Suprapubic skin (tissue), 4 donors: ENCODE results near the gene TMEM62. TPM values are rescaled to one million over a fixed set of nuclear protein-coding genes. Genes with fewer than 3 reads are reported as not detected.

ENCODE experiments used
- DNase-seq, 2 donors: peaks; one replicate each; pipeline ENCODE4 v3.0.0-alpha.2; 2019; ENCODE audit warnings: low spot score in 2 of 2
- H3K27ac ChIP-seq: fragments of 200-600 bp; sonication (generic); one replicate; pipeline ENCODE4 v1.5.1; 2019
- H3K27me3 ChIP-seq: fragments of 200-600 bp; sonication (generic); one replicate; pipeline ENCODE4 v1.5.1; 2019
- H3K36me3 ChIP-seq: fragments of 200-600 bp; sonication (generic); one replicate; pipeline ENCODE4 v1.5.1; 2019
- H3K4me1 ChIP-seq: fragments of 200-600 bp; sonication (generic); one replicate; pipeline ENCODE4 v1.5.1; 2019
- H3K4me3 ChIP-seq: fragments of 200-600 bp; sonication (generic); one replicate; pipeline ENCODE4 v1.5.1; 2019; ENCODE audit warnings: mild to moderate bottlenecking
- H3K9me3 ChIP-seq: fragments of 200-600 bp; sonication (generic); one replicate; pipeline ENCODE4 v1.5.1; 2019
- CTCF ChIP-seq, 2 donors: fragments of 200-600 bp in 1 of 2; fragments of 450-650 bp in 1 of 2; sonication (generic) in 1 of 2; IDR thresholded peaks; one replicate each; pipeline ENCODE4 v1.5.1; 2016 to 2019; ENCODE audit warnings: antibody characterized with exemption in 2 of 2, mild to moderate bottlenecking in 1 of 2, moderate library complexity in 1 of 2
- EP300 ChIP-seq: sonication (generic); formaldehyde crosslinking; IDR thresholded peaks from one replicate; pipeline ENCODE4 v1.6.1; 2017; ENCODE audit warnings: antibody characterized with exemption
- POLR2A ChIP-seq, 2 donors: fragments of 450-650 bp; IDR thresholded peaks; one replicate each; pipeline ENCODE4 v1.6.1; 2017; ENCODE audit warnings: antibody characterized with exemption in 2 of 2, mild to moderate bottlenecking in 2 of 2, moderate library complexity in 2 of 2
- POLR2AphosphoS5 ChIP-seq, 3 donors: sonication (generic); formaldehyde crosslinking; IDR thresholded peaks; one replicate each; pipeline ENCODE4 v1.6.1; 2017; ENCODE audit warnings: antibody characterized with exemption in 3 of 3
- whole genome bisulfite sequencing: methylation state at CpG from one replicate; pipeline ENCODE4 v1.1.5; 2018; 5-methylcytosine and 5-hydroxymethylcytosine counted together
- total RNA-seq, 4 donors: library from RNA; depleted of rRNA; stranded (reverse); fragments of >200 nt; gene quantifications; one replicate each; pipeline ENCODE4 v1.1.0, GENCODE V29; 2016

TMEM62 gene
- total RNA-seq, 4 donors from 2014 or later, result 12.5 to 31.3 (median 20.3) TPM

GRCh38 chr15:43198992-43199391, 65.6 kb downstream of the TMEM62 start:
- Histone ChIP-seq H3K4me1 (peaks cover 2% of the 10 kb centered on the region), H3K4me3 (no peak overlapping the region), H3K27me3 (no peaks in the 10 kb centered on the region), H3K36me3 (peaks cover 44% of the 10 kb centered on the region), H3K9me3 (peaks cover 4% of the 10 kb centered on the region), H3K27ac (no peak overlapping the region)
- no CpG with 5 or more reads among the region's 3 CpGs for WGBS
- TF ChIP-seq CTCF (IDR thresholded peaks at IDR 0.05), result no peak
- TF ChIP-seq POLR2AphosphoS5 (IDR thresholded peaks at IDR 0.05), result no peak
- TF ChIP-seq EP300, result no peak
- no peak for TF ChIP-seq POLR2A (IDR thresholded peaks at IDR 0.05)
- no peak for DNase-seq

- no peak for DNase-seq
- Histone ChIP-seq H3K27ac (no peak overlapping the region), H3K9me3 (peaks cover 4% of the 10 kb centered on the region), H3K27me3 (no peaks in the 10 kb centered on the region), H3K4me3 (no peak overlapping the region), H3K36me3 (peaks cover 35% of the 10 kb centered on the region), H3K4me1 (peaks cover 5% of the 10 kb centered on the region)
- 87% methylated on average over 3 of the region's 3 CpGs for WGBS
- TF ChIP-seq CTCF (IDR thresholded peaks at IDR 0.05), result no peak
- TF ChIP-seq POLR2A (IDR thresholded peaks at IDR 0.05), result no peak
- no peak for TF ChIP-seq POLR2AphosphoS5 (IDR thresholded peaks at IDR 0.05)
- TF ChIP-seq EP300, result no peak
Observed at GRCh38 chr15:43199945-43200488, 66.6 kb downstream of the TMEM62 start.

GRCh38 chr15:43204016-43204901, 70.9 kb downstream of the TMEM62 start:
- TF ChIP-seq EP300 (no peak), CTCF (IDR thresholded peaks at IDR 0.05) (peak in 1 of 2 donors; percentile 59)
- no peak for DNase-seq
- no peak overlapping the region for H3K4me3 ChIP-seq
- peaks cover 15% of the 10 kb centered on the region for H3K27me3 ChIP-seq
- H3K9me3 ChIP-seq, result no peaks in the 10 kb centered on the region
- no peak overlapping the region for H3K27ac ChIP-seq
- peaks cover 5% of the 10 kb centered on the region for H3K4me1 ChIP-seq
- 29% methylated on average over 8 of the region's 8 CpGs for WGBS
- H3K36me3 ChIP-seq, result no peaks in the 10 kb centered on the region

- DNase-seq, result no peak
- no peak overlapping the region for H3K27ac ChIP-seq
- no peaks in the 10 kb centered on the region for H3K36me3 ChIP-seq
- H3K27me3 ChIP-seq, result peaks cover 18% of the 10 kb centered on the region
- no peak overlapping the region for H3K4me3 ChIP-seq
- TF ChIP-seq EP300 (no peak), POLR2AphosphoS5 (IDR thresholded peaks at IDR 0.05) (no peak), POLR2A (IDR thresholded peaks at IDR 0.05) (no peak), CTCF (IDR thresholded peaks at IDR 0.05) (no peak)
- no peaks in the 10 kb centered on the region for H3K9me3 ChIP-seq
- H3K4me1 ChIP-seq, result peaks cover 5% of the 10 kb centered on the region
- 90% methylated on average over 5 of the region's 5 CpGs for WGBS
Observed at GRCh38 chr15:43206054-43206453, 72.7 kb downstream of the TMEM62 start.

- H3K27me3 ChIP-seq, result peaks cover 18% of the 10 kb centered on the region
- no peak overlapping the region for H3K4me3 ChIP-seq
- no peaks in the 10 kb centered on the region for H3K9me3 ChIP-seq
- H3K4me1 ChIP-seq, result peaks cover 5% of the 10 kb centered on the region
- 88% methylated on average over 5 of the region's 9 CpGs for WGBS
- no peak for DNase-seq
- H3K27ac ChIP-seq, result no peak overlapping the region
- no peak for TF ChIP-seq POLR2AphosphoS5 (IDR thresholded peaks at IDR 0.05)
- no peak for TF ChIP-seq EP300
- no peak for TF ChIP-seq CTCF (IDR thresholded peaks at IDR 0.05)
- TF ChIP-seq POLR2A (IDR thresholded peaks at IDR 0.05), result no peak
- H3K36me3 ChIP-seq, result no peaks in the 10 kb centered on the region
Observed at GRCh38 chr15:43207024-43207423, 73.6 kb downstream of the TMEM62 start.
